Stimulated activated CD4-positive, alpha-beta T cell treated with anti-CD3 and anti-CD28 coated beads, Interleukin-12 subunit alpha, Interleukin-12 subunit beta, amount 100 ng/mL, for 4 hours (primary cell): Measurements from ENCODE around the gene APC2.
A peak's percentile ranks its signal among the peaks of the same experiment; 100 is the strongest.

ENCODE experiments used
- DNase-seq: peaks from one replicate; pipeline ENCODE4 v3.0.0-alpha.2; 2020

The APC2 gene

GRCh38 chr19:1449467-1450442, at the start of gene APC2:
APC2 (plus strand) TSS chr19:1450121; CDS start chr19:1453002, 2,881 bp downstream.
- no peak for DNase-seq

- no peak for DNase-seq
Observed at GRCh38 chr19:1400281-1401137, 49.4 kb upstream of the APC2 start.

GRCh38 chr19:1401138-1401888, 48.6 kb upstream of the APC2 start, which contains the start of gene GAMT:
GAMT (minus strand) TSS chr19:1401542; CDS start chr19:1401476, 66 bp downstream.
- peak; percentile 64 for DNase-seq

GRCh38 chr19:1401889-1402217, 48.1 kb upstream of the APC2 start:
- no peak for DNase-seq

- DNase-seq, result no peak
Observed at GRCh38 chr19:1402411-1403070, 47.4 kb upstream of the APC2 start.

- peak; percentile 100 for DNase-seq
Observed at GRCh38 chr19:1406774-1407527, 43.0 kb upstream of the APC2 start.

GRCh38 chr19:1407528-1408299, 42.2 kb upstream of the APC2 start, which contains the start of gene DAZAP1:
DAZAP1 (plus strand) TSS chr19:1407586; CDS start chr19:1407774, 188 bp downstream.
- peak; percentile 33 for DNase-seq

GRCh38 chr19:1408300-1409203, 41.4 kb upstream of the APC2 start:
- DNase-seq, result peak; percentile 59

GRCh38 chr19:1409204-1410005, 40.5 kb upstream of the APC2 start:
- no peak for DNase-seq

GRCh38 chr19:1410136-1410786, 39.7 kb upstream of the APC2 start:
- DNase-seq, result no peak

GRCh38 chr19:1410789-1411188, 39.1 kb upstream of the APC2 start:
- DNase-seq, result no peak

GRCh38 chr19:1411255-1412191, 38.4 kb upstream of the APC2 start:
- no peak for DNase-seq

GRCh38 chr19:1412323-1412923, 37.5 kb upstream of the APC2 start:
- no peak for DNase-seq

GRCh38 chr19:1412995-1413800, 36.7 kb upstream of the APC2 start:
- DNase-seq, result no peak
